HG02938 (cell line): ENCODE measurements around the gene PCBP3.

Experiments used
- ATAC-seq: cut with Tn5 transposase; IDR thresholded peaks from one replicate; pipeline ENCODE4 v1.9.1; 2021; ENCODE audit warnings: mild to moderate bottlenecking, moderate library complexity; ENCODE audit not compliant: unreplicated experiment

PCBP3 gene

DNA sequence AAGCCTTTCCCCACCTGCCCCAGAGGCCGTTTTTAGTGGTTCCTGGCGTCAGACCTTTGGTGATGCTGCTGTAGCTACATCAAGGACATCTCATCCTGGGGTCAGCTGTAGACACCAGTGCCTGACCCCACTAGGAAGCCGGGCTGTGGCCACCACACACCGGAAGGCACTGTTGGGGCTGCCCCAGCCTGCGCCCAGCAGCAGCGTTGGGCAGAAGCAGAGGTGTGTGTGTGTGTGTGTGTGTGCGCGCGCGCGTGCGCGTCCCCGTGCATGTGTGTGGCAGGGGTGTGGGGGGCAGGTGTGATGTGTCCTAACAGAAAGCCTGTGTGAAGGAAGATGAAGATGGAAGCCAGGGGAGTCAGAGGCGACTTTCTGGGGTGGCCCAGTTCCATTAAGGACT lies 276.1 kb downstream of the PCBP3 start:
- no peak for ATAC-seq

DNA sequence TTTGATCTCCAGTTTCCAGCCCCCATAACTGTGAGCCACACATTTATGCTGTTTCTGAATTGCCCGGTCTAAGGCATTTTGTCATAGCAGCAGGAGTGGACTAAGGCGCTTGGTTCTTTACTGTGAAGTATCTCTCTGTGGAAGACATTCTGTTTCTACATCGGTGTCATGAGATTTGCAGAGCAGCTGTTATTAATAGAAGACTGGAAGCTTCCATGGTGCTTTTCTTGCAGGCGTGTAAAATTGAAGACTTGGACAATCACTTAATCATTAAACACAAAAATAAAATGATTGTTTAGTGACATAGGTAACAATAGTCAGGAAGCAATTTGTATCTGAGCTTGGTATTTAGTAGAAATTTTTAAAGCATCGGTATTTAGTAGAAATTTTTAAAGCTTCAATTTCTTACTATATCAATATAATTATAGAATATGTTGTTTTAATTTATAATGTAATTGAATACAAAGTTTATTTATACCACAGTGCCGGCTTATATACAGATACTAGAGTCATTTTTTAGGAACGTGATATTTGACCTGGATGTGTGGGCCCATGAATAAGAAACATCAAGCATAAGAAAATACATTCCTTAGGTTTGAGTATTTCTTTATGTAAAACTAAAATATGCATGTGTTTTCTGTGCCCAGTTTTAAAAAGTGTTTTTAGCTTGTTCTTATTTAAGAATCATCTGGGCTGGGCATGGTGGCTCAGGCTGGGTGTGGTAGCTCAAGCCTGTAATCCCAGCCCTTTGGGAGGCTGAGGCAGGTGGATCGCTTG lies 277.5 kb downstream of the PCBP3 start:
- no peak for ATAC-seq

DNA sequence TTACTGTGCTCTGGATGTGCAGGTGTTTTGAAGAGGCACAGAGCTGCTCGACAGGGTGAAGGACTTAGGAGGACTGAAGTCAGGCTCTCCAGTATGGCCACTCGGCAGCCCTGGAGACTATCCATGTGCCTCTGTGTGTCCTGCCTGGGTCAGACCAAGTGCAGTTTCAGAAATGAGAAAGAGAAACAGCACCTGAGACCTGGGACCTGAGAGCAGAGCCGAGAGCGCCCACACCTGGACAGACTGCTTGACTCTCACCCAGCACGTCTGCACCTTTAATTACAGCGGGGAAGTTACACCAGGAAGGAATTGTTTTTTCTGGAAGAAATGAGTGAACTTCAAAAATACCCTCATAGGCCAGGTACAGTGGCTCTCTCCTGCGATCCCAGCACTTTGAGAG lies 278.4 kb downstream of the PCBP3 start:
- ATAC-seq: no peak

DNA sequence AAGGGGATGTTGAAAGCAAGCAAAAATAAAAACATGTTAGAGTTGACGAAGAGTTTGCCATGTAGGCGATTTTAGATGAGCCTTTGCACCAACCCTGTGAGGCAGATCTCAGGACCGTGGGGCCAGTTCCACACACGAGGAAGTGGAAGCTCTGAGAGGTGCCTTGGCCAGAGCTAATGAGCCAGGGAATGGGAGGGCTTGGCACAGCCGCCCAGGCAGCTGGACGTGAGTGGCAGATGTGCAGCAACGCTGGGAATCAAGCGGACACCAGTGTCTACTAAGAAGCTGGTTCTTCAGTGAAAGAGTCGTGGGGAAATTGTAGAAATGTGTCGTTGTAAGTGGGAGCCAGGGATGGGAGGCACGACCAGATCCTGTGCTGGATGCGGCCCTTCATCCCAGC lies 279.1 kb downstream of the PCBP3 start:
- ATAC-seq: no peak

DNA sequence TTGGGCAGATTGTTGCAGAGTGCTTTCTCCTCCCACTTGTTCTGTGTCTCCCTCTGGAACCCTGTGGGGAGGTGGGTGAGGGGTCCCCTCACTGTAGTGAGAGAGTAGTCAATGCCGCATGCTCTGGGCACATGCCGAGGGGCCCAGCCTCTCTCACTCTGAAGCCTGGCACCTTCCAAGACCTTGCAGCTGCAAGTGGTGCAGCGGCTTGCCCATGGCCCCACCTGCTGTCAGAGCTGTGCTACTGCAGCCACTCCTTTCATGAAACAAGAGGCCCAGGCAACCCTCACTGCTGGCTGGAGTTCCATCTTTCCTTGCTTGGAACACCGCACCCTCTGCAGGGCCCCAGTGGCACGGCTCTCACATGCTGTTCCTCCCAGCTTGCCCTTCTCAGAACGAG lies 279.6 kb downstream of the PCBP3 start:
- ATAC-seq: no peak

DNA sequence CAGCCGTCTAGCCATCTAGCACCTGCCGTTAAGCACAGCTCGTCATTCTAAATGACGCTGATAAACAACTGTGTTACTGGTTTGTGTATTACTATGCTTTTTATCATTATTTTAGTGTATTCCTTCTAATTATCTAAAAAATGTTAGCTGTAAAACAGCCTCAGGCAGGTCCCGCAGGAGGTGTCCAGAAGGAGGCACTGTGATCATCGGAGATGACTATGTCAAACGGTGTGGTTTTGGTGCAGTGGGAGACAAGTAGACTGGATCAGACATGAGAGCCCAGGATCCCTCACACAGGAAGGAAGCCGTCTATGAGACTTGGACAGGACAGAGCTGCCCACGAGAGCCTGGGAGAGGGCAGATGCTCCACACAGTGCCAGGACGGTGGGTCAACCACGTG lies 282.8 kb downstream of the PCBP3 start:
- no peak for ATAC-seq

DNA sequence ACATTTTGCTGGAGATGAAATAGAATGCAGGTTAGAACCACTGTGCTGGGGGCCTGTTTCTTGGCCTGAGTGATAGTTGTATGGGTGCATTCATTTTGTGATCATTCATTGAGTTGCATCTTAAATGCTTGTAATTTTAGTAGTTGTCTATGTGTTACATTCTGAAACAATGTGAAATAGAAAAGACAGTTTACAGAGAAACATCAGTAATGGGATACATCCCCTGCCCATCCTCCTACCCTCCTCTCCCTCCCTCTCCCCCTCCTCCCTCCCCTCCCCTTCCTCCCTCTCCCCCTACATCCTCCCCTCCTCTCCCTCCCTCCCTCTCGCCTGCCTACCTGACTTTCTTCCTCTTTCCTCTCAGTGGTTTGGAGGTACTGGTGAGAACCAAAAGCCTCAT lies 283.5 kb downstream of the PCBP3 start:
- ATAC-seq: no peak

DNA sequence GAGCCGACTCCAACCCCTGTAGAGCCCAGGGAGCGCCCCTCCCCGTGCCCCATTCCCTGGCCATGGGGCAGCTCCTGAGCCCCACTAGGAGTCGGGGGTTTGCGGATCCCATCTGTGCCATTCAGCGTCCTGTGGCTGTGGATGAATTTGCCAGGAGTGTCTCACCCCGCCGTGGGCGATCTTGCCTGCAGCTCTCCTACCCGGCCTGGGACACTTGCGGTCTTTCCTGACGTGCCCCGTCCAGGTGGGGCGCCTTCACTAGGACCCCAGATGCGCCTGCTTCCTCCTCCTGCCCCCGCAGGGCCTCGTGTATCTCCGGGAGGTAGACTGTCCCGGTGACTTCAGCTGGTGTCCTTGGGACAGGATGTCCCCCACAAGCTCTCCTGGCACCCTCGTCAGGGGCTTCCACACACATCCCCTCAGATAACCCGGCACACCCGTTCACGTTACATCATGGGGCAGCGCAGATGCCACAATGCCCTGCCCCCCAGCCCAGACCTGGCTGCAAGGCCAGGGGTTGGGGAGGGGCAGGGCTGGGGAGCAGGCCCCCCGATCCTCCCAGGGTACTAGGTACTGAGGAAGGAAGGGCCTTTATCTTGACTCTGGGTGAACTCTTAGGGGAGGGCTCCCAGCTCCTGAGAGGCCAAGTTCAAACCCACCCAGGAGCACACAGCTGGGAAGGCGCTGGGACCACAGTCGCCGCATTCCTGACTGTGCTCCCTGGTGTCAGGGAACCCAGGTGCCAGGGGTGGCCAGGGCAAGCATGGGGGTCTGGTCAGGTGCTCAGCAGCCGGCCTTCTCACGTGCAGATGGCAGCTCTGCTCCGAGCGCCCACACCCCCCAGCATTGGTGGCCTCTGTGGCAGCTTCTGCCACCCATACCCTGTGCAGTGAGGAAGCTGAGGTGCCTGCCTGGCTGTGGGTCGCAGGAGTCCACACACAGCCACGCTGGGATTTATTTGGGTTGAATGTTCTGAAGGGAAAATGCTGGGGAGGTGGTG lies 284.6 kb downstream of the PCBP3 start:
- no peak for ATAC-seq

DNA sequence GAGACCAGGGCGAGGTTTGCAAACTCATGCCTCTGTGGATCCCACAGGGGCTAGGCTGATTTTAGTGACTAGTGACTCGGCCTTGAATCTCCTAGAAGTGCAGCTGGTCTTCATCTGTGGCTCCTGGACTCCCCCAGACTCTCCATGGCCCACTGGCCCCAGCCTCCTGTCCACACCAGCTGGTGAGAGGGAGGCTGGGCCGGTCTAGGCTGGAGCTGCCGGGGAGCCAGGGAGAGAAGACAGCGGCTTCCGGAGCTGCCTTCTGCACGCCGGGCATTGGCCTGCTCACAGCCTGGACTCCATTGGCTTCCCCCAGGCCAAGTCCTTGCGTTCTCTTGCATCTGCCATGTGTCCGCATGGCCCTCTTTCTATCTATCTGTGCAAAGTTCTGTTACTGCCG lies 285.9 kb downstream of the PCBP3 start:
- no peak for ATAC-seq

DNA sequence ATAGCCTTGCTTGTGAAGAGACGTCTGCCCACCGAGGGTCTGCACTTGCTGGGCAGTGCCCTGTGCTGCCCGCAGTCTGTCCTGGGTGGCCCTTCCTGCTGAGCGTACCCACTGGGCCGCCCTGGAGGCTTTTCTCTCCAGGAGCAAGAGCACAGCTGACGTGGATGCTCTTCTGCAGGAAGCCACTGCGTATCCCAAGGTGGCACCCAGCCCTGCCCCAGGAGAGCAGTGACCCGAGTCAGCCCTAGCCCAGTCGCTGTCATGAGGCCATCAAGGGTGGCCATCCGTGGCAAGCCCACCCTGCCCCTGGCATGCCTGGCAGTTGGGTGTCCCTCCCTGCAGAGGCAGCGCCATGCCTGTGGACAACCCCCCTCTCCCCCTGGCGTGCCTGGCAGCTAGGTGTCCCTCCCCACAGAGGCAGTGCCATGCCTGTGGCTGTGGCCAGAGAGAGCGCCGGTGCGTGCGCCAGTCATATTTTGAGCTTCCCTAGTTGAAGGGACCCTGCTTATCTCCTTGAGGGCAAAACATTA lies 286.8 kb downstream of the PCBP3 start:
- no peak for ATAC-seq

DNA sequence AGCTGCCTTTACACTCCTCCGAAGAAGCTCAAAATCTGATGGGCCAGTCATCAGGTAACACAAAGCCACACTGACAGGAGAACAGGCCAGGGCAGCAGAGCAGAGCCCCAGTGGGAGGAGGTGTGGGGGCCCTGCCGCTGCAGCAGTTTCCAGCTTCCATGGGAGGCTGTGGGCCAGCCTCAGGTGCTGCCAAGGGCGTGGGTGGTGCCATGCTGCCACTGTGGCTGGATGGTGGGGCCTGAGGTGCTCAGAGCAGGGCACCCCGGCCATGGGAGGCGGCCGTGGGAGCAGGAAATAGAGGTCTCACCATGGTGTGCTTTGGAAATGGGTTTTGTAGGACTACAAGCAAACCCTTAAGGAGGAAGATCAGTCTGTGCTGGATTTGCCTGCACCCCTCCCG lies 287.3 kb downstream of the PCBP3 start:
- no peak for ATAC-seq

DNA sequence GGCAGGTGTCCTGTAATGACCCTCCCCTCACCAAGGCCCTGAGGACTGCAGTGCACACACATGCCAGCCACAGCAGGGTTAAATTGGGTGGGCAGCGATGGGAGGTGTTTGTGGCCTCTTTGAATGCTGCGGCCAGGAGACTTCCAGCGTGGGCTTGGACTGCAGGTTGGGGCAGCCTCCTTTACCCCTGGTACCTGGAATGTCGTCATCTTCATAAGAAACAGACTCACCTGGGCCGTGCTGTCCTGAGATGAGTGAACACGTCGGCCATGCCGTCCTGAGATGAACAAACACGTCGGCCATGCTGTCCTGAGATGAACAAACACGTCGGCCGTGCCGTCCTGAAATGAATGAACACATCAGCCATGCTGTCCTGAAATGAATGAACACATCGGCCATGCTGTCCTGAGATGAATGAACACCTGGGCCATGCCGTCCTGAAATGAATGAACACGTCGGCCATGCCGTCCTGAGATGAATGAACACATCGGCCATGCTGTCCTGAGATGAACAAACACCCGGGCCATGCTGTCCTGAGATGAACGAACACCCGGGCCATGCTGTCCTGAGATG lies 288.0 kb downstream of the PCBP3 start:
- no peak for ATAC-seq

DNA sequence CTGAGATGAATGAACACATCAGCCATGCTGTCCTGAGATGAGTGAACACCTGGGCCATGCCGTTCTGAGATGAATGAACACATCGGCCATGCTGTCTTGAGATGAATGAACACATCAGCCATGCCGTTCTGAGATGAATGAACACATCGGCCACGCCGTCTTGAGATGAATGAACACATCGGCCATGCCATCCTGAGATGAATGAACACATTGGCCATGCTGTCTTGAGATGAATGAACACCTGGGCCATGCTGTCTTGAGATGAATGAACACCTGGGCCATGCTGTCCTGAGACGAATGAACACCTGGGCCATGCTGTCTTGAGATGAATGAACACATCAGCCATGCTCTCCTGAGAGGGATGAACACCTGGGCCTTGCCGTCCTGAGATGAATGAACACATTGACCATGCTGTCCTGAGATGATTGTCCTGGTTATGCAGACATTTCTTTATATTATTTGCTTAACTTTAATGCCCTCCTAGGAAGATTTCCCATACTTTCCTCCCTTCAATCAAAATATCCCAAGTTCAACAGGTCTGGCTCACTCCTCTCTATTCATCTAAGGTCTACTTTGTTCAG lies 289.5 kb downstream of the PCBP3 start:
- no peak for ATAC-seq

DNA sequence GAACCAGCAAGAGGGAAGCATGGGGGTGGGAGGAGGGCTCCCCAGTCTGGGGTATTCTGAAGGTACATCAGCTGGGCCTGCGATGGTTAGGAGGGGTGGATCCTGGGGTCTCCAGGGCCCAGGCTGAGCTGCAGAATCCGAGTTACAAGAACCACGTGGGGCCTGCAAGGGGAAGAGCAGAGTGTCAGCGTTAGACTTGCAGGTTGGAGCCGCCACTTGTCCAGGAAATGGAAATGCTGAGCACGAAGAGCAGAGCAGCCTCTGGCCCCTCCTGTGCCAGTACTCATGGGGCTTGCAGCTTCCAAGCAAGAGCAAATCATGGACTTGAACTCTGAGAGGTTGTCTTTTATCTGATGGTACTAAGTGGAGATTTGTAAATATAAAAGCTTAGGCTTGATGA lies 290.6 kb downstream of the PCBP3 start:
- no peak for ATAC-seq

DNA sequence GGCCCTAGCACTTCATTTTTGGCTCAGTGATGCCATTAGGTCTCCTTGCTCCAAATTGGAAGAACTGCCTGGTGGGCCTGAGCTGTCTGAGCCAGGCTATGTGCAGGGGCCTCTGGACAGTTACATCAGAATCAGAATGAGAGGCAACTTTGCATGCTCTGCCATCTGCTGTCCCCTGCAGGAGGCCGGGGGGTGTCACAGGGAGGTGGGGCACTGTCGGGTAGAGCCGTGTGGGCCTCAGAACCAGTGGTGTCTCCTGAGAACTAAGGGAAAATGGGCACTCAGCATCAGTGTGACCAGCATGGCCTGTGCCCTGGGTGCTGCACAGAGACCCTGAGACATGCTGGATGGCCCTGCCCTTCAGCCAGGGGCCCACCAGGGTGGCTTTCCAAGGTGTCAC lies 291.0 kb downstream of the PCBP3 start:
- ATAC-seq: no peak

DNA sequence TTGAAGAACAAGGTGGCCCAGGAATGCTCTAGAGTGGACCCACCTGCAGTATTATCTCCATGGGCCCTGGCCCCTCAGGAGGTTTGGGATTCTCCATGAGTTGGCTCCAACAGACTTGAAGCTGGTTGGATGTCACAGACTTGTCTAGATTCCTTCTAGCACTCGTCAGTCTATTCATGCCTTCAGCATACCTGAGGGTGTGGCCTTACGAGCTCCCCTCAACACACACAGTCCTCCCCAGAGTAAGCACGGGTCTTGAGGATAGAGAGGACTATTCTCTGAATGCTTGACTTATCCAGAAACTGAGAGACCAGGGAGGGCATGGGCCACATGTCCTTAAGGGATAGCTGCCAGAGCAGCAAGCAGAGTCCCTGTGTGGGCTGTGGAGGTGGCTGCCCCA lies 292.1 kb downstream of the PCBP3 start:
- no peak for ATAC-seq

DNA sequence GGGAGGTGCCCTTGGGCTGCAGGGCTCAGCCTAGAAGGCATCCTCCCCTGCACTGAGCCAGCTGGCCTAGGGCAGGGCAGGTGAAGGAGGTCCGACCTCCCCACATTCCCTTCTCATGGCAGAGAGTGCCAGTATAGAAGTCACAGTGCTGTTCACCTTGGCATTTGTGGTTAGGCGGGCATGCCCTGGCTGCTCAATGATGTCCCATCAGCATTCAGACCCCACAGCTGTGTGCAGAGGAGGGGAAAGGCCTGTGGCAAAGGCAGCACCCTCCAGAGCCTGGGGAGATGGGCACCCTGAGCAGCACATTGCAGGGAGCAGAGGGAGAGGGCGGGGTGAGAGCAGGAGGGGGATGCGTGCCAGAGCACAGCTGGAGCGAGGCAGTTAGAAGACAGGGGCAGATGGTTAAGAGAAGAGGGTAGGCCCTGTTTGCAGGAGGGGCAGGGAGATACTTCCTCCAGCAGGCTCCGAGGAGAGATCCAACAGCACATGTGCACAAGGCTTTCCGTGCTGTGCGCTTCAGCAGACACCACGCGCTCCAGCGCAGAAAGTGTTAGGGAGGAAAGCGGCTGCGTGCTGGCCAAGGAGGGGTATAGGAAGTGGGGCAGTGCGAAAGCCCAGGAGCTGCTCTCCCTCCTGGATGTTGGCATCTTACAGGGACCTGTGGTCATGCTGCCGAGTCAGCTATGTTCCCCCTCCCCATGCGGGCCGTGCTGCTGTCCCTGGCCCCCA lies 294.4 kb downstream of the PCBP3 start:
- ATAC-seq: no peak

DNA sequence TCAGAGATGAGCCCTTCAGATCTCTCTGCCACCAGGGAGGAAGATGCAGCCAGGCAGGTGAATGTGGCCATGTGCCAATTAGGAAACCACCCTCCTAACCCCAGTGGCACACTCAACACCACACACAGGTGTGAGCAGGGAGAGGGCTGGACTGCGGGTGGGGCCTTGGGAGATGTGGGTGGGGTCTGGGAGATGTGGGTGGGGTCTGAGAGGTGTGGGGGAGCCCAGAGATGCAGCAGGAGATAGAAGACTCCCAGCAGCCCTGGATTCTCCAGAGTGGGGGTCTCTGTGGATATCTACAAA lies 294.9 kb downstream of the PCBP3 start:
- no peak for ATAC-seq

DNA sequence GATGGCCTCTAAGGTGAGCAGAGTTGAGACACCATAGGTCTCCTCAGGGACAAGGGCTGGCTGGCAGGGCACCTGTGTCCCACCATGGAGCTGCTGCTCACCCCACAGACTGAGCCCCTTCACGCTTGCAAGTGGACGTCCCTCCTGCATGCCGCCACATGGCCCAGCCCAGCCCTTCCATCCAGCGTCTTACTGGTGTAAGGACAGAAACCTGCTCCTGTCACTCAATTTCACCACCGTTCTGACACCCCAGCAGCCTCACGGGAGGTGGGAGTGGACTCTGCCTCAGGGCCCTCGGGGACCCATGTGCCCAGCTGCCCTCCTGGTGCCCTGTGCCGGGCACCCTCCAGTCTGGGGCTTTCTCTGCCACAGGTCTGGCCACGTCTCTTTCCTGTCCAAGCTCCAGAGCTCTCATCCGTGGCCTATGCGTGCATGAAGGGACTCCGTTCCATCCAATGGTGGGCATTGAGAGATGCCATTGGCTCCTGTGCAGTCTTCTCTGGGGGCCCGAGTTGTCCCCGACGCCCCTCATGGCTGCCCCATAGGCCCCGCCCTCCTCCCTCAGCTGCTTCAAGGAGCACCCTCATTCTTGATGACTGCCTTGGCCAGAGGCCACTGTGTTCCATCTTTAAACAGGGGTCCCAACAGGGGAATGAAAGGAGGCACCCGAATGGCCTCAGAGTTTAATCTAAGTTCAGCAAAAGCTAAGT lies 295.4 kb downstream of the PCBP3 start:
- no peak for ATAC-seq

DNA sequence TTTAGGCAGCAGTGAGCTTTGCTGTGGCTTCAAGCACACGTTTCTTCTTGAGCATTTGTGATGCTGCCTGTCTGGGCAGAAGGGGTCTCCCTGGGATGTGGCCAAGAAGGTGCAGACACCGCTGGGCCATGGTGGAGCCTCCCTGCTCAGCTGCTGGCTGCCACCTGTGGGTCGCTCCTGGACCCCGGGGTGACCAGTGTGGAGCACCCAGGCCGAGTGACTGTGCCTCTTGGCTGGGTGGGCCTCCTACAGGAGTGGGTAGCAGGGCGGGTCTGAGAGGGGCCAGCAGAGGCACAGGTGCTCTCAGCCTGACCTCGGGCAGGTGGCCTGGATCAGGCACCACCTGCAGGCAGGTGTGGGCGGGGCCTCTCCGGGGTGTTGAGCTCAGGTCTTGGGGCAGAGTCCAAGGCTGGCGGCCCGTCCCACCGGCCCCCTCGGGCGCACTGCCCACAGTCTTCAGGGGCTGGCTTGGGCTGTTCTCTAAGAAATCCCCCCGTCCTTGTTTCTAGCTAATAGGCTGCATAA lies 296.1 kb downstream of the PCBP3 start:
- ATAC-seq: no peak
